RPMI8226 (cell line): ENCODE data around the gene PRDM16.
"Not testable (repeated sequence)": the region's sequence is repeated elsewhere in the genome, so short reads cannot be mapped to it uniquely, and the experiment has no call there.

ENCODE experiments used
- DNase-seq: peaks from one replicate; pipeline ENCODE4 v3.0.0-alpha.2; 2015

The PRDM16 gene

DNA sequence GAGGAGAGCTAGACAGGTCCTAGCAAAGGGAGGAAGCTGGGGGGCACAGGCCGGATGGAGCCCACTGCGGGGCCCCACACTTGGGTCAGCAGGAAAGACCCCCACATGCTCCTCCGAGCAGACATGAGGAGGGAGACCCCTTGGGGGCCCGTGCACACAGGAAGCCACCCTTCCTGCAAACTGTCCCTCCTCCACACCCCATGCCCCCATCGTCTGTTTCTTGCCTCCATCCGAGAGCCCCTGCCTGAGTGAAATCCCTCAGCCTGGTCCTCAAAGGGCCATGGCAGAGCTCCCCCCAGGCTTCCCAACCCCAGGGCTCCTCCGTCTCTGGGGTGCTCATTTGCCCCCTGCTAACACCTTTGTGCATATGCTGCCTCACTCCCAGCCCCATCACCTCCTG, 168.0 kb downstream of the PRDM16 start:
- DNase-seq, result no peak

DNA sequence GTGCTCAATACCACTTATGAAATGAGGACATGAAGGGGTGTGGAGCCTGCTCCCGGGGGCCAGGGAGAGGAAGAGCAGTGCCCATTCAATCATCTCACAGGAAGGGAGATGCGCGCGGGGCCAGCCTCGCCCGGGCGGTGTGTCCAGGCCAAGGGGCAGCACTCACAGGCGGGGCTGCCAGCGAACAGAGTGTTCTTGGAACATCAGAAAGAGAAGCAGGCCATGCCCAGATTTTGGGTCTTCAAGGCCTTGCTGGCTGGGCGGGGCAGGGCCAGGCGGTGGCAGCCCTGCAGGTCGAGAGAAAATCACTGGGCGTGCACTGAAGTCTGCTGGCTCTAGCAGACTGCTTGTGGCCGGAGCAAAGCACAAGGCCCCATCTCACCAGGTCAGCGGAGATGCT, 168.6 kb downstream of the PRDM16 start:
- DNase-seq, result no peak

DNA sequence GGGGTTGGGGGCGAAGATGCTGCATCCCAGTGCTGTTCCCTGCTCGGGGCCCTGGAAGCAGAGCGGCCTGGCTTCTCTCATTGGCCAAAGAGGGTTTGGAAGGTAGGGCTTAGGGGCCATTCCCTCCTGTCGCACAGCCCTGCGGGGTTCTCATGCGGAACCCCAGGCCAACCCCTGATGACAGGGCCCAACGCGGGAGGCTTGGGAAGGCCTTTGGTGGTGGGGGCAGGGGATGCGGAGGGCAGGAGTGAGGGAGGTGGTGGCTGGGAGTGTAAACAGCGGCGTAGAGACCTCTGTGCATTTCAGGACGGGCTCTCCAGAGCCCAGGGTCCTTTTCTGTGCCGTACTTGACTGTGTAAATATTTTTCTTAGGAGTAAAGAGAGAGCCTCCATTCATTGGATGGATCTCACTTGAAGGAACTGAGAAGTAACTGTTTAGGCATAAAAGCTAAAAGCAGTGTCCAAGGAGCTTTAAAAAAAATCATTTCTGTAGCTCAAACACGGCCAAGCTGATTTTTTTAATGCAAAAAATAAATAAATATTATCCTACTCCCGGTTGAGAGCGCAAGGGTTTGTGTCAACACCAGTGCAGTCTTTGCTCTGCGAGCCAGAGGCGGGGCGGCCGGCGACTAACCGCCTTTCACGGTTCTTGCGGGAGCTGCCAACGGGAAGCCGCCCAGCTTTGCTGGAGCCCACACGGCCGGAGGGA, 169.1 kb downstream of the PRDM16 start:
- DNase-seq, result no peak

DNA sequence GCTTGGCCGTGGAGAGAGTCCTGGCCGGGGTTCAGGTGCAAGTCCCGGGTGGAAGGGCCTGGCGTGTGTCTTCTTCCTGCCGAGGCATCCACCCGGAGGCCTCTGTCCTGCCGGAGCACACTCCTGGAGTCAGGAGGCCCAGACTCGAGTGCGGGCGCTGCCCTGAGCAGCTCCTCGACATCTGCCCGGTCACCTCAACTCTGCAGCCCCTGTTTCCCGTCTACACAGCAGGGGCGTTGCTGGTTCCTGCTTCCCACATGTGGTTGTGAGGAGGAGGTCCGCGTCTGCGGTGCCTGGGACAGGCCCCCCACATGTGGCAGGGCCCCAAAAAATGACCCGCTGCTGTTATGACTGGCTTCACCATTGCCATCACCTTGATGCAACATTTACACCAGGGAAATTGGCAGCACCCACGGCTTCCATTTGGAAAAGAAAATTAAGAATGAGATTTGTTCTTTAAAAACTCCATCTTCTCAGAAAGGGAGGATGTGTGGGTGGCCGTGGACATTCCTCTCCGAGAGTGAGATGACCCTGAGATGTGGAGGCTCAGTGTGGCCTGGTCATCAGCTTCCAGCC, 169.8 kb downstream of the PRDM16 start:
- no peak for DNase-seq

DNA sequence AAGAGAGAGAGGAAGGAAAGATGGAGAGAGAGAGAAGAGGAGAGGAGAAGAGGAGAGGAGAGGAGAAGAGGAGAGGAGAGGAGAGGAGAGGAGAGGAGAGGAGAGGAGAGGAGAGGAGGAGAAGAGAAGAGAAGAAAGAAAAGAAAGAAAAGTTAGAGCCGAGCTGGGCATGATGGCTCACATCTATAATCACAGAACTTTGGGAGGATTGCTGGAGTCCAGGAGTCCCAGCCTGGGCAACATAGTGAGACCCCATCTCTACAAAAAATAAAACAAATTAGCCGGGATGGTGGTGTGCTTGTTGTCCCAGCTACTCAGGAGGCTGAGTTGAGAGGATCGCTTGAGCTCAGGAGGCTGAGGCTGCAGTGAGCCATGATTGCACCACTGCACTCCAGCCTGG, 171.0 kb downstream of the PRDM16 start:
- not testable (repeated sequence) for DNase-seq

DNA sequence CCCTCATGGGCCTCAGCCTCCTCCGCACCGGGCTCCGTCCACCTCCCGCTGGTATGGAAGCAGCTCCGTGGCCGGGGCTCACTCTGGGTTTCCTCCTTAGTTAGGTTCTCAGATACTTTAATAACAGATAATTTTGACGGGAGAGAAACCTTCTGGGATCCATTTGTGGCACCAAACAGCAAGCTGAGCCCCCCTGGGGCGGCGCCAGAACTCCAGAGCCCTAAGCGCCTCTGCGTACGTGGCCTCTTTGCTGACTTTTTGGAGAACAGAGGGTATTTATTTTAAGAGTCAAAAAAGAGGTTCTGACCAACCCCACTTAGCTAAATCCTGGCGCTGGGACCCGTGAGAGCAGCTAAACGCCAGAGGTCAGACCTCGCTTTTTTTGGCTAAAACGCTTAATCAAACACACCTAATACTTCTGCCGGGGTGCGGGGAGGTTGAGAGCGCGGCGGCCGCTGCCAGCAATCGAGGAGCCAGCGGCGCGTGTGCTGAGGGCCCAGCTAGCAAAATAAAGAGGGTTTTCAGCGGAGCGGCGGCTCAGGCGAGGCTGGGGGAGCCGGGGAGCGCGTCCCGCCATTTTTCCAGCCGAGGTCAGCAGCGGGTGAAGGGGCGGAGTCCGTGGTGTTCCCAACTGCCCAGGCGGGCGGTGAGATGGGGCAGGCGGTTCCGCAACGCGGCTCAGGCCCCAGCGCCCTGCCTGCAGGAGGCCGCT, 171.7 kb downstream of the PRDM16 start:
- DNase-seq, result no peak

DNA sequence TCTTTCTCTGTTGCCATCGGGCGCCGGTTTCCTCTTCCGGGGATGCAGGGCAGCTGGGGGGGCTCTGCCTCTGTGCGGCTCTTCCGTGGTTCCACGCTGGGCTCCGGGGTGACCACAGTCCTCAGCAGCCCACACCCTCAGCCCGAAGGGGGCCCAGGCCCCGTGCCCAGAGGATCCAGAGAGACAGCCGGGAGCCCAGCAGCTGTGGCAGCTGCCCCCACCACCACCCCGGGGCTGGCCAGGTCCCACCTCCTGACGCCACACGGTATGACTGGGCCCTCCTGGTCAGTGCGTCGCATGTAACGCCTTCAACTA, 172.2 kb downstream of the PRDM16 start:
- DNase-seq, result no peak

DNA sequence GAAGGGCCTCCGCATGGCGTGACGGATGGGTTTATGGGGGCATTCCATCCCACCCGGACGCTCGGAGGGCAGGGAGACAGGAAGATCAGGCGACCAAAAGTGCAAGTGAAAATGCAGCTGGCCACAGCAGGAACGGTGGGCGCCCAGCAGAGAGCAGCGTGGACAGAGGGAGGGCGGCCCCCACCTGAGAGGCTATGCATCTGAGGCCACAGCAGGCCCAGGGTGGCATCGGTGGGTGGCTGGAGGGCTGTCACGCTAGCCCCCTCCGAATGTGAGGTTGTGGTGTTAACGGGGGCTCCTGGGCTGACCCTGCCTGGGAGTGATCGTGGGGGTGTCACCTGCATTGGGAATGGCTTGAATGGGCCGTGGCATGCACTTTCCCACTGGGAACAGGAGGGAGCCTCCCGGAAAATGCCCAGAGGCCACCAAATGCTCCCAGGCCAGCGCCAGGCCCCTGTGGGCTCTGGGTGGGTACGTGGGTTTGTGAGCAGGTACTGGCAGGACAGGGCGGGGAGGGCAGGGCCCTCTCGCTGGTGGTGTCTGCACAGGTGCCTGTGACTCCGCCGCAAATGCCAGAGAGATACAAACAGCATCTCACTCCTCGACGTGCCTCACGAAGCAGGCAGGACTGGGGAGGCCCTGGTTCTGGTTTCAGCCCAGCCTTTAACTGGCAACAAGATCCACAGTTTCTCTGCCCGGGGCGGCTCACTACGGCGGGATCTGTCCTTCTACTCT, 172.8 kb downstream of the PRDM16 start:
- no peak for DNase-seq

DNA sequence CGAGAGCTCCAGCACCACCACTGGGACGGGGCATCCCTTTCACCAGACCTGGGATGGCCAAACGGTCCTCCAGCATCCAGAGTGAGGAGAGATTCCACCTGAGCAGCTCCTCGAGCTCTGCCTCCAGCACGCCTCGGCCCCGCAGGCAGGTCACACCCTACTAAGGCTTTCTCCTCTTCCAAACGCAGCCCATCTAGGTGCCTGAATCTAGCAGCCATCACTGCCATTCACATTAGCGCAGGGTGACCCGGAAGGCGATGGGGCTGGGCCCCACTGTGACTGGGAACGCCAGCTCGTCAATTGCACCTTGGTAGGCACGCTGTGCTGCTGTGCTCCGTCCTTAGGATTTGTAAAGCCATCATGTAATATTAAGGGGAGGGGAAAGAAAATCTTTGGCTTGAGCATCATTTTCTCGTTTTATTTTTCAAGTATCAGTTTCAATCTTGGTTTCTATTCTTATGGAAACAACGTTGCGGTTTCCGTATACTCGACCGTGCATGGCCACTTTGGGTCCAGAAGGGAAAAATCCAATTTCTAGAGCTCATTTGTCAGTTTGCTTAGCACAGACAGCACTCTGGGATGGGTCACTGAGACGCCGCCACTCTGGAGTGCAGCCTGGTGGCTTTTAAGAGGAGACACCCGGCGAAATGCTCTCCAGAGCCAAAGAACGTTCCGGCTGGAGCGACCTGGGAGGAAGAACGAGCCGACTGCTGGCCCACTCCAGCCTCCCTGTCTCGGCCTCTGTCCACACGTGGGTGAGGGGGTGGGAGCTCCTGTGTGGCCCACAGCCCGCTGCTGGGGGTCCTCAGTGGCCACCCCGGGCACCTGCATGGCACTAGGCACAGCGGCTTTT, 173.6 kb downstream of the PRDM16 start:
- peak; percentile 59 for DNase-seq

DNA sequence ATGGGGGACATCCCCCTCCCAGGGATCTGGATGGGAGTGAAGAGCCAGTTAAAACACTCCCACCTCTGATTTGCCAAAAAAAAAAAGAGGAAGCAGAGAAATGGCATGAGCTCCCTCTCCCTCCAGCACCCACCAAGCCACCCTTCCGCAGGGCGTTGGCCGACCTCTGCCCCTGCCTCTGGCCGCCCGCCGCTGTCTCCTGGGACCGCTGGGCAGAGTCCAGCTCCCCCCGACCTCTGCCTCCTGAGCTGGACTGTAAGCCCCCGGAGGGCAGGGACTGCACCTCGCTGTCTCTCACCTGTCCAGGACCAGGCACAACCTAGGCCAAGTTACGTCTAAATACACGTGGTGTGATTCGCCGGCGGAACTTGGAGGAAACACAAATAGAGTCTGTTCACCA, 174.3 kb downstream of the PRDM16 start:
- no peak for DNase-seq

DNA sequence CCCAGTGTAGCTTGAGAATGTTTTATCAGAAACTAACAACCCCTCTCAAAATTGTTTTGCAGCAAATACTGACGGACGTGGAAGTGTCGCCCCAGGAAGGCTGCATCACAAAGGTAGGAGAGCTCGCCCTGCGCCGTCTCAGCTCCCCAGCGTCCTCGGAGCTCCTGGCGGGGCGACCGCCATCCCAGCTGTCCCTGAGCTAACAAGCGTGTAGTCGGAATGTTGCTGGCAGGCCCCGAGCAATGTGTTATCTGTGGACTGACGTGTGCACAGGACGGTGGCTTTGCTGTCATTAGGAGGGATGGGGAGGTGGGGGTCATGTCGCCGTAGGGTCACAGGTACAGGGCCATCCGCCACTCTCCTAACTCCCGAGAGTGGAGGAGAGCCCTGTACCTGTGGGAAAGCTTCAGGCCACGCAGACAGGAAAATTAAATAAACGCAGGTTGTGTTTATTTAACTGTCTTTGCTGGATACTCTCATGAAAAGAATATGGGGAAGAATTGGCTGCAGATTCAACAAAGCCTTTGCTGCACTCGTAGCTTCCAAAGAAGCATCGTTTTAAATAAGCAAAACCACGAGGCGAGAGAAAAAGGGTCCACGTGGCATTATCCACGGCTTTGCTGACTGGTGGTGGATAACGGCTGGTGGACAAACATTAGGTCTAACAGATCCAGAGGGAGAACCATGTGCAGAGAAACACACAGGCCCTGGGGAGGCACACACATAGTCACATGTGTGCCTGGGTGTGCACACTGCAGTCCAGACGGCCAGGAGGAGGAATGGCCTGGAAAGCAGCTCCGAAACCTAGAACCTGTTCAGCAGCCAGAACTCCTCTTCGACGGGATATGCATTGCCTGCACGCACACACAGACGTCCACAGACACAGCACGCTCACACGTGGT, 175.3 kb downstream of the PRDM16 start:
- no peak for DNase-seq

DNA sequence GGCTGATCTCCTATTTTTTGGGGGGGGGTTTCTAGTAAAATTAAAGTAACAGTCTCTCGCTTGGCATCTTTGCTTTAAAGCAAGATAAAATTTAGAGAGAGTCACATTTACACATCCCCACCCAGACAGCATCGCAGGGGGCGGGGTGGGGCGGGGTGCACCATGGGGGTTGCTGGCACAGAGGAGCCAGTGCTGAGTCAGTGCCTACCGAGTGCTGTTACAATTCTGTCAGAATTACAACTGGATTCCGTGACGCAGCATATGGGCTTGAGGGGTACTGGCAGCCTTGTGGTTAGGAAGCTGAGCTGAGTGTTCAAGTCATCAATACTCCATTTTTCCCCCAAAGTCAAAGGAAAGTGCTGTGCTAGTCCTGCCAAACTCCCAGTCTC, 175.9 kb downstream of the PRDM16 start:
- no peak for DNase-seq

DNA sequence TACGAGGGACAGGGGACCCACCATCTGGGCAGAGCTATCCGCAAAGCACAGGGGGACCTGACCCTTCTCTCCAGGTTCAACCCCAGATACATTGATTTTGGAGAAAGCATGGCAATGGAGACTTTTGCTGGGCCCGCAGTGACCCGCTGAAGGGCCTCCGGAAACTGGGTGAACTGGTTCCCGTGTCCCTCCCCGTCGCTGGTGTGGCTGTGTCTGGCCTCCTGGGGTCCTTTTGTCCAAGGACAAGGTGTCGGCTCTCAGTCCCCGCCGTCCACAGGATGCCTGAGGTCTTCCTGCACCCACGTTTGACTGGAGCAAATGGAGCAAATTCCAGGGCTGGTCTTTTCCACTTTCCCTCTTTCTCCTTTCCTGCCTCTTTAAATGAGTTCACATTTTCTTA, 176.3 kb downstream of the PRDM16 start:
- DNase-seq, result no peak

DNA sequence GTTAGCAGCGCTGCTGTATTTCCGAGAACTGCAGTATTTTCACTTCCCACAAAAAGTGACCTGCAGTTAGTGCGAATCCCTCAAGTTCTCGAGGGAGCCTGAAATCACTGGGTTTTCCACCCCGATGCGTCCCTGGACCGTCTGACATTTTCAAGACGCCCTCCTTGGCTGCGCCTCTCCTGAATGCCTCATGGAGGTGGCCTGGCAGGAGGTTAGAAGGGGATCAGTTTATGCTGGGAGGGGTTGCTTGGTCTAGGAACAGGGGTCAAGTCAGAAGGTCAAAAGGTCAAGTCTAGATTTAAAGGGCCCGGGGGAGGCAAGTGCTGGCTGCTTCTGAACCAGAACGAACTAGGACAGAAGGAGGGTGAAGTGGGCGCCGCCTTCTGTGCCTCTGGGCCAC, 176.8 kb downstream of the PRDM16 start:
- DNase-seq, result no peak

DNA sequence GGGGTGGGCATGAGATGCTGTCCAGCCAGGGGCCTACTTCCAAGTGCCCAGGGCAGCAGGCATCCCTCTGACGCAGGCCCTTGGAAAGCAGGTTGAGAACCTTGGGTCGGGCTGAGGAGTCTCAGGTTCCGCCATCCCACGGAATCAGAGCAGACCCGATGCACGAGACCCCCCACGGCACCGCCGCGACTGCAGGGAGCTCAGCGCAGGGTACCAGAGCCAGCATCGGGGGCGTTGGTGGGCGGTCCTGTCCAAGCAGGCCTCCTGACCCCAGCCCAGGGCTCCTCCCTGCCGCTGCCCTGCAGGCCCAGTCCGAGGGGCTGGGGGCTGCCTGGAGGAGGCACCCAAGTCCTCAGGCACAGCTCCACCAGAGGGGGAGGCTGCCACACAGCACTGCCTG, 177.2 kb downstream of the PRDM16 start:
- no peak for DNase-seq

DNA sequence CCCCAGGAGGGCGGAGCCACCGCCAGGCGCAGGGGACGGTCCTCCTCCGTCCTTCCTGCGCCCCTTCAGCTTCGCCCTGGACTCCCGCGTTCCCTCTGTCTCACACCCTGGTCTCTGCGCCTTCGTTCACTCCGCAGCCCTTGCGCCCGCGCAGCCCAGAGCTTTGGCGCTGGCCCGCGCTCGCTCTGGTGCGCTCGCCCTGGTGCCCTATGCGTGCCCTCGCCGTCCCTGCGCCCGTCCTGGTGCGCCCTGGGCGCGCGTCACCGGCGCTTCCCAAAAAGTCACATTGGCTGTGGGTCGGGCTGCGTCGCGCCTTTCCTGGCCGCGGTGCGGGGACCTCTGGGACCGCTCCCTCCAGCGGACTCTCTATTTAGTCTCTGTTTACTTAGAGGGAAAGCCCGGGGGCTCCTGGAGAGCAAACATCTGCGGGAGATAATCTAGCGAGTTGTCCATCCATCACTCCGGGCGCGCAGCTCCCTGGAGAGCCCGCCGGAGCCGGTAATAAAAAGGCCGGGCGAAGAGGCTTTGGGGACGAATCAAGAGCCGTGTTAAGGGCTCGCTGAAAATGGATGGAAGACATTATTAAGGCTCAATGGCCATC, 178.6 kb downstream of the PRDM16 start:
- DNase-seq, result no peak

DNA sequence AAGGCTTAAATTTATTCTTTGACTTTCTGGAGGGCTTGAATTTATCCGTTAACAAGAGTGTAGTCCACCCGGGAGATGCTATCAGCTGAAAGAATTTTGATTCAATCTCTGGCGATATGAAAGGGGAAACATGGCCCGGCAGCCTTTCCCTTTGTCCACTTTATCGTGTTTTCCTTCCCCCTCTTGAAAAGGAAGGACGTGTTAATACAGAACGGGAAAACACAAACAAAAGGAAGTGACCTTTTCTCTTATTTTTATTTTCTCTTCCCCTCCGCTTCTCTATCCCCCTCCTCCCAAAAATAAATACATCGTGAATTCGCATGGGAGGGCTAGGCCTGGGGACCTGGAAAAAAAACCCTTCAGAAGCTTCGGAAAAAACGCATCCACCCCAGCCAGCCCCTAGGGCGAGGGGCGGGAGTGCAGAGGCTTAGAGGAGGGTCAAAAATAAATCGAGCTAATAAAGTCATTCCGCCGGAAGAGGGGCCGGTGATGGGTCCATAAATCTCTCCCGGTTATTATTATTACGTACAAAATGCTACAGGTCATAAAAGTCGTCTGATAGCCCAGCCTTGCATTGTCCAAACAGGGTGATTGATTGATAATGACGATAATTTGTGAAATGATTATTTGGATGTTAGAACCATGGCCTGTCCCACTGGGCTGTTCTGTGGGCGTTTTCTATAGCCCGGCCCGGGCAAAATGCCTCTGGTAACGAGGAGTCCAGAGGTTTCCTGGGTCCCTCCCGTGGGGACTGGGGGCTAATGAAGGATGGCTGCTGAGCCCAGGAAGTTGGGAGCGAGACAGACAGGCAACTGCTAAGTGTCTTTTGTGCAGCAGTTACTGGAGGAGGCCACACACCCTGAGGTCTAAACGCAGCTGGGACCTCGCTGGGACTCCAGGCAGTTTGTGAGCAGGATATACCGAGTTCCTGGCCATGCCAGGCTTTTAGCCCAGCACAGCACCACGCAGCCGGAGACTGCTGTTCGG, 179.4 kb downstream of the PRDM16 start:
- DNase-seq, result no peak

DNA sequence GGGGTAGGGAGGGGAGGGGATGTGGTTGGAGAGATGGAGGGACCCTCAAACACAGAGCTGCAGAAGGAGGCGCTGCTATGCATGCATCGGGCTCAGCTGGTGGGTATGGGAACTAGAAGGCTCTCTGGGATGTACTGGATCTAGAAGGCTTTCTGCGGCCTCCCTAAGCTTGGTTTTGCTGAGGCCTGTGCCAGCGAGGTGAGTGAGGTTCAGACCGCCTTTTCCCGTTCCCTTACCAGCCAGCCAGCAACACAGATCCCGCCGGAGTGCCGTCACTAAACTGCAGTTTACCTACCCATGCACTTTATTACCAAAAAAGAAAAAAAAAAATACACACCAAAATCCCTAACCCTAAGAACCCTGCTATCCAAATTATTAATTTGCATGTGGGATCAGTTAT, 180.2 kb downstream of the PRDM16 start:
- DNase-seq, result no peak

DNA sequence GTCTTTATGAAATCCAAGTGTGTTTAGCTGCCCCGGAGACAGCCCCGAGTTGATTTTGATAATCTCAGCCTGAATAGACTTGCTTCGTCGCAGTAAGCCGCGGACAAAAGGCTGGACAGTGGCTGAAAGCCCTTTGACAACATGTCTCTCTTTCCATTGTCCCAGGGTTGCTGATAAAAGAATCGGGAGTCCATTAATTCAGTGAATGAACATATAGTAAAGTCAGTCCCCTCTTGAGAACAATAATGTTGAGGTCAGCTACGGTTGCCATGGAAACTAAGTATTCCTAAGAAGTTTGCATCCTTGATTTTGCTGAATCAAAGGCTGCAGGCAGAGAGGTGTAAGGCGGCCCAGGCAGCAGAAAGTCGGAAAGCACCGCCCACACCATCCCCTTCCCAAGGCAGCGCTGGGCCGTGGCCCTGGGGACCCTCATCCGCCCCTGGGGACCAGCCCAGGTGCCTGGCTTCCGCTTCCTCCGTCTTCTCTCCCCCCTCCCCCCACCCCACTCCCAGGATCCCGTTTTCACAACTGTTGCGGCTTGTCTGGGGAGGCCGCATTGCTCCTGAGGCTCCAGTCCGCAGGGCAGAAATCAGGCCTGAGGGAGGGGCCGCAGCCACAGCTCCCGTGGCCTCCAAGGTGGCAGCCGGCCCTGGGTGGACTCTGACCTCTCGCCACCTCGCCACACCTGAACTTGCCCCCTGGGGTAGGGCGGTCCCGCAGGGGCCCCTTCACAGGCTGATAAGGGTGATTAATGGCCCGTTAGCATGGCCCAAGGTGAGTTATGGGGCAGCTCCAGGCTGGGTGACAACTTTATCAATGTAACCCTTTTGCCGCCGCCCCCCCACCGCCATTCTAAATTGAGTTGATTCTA, 180.9 kb downstream of the PRDM16 start:
- DNase-seq, result no peak
